Transverse colon (tissue), 4 donors: ENCODE results near the gene MGAT5. TPM values are rescaled to one million over a fixed set of nuclear protein-coding genes. Genes with fewer than 3 reads are reported as not detected.
A peak's percentile ranks its signal among the peaks of the same experiment; 100 is the strongest.

Experiments
- DNase-seq: peaks from one replicate; pipeline ENCODE4 v3.0.0-alpha.2; 2019
- H3K27ac ChIP-seq, 4 donors: fragments of 200-600 bp; sonication (generic); 2 replicates each; pipeline ENCODE4 v1.5.1; 2016 to 2018; ENCODE audit warnings: inconsistent platforms in 4 of 4
- H3K27me3 ChIP-seq: fragments of 200-600 bp; sonication (generic); 2 replicates; pipeline ENCODE4 v1.5.1; 2017; ENCODE audit warnings: inconsistent platforms
- H3K36me3 ChIP-seq, 4 donors: fragments of 200-600 bp; sonication (generic); 2 replicates each; pipeline ENCODE4 v1.5.1; 2017 to 2019; ENCODE audit warnings: inconsistent platforms in 4 of 4
- H3K4me1 ChIP-seq, 4 donors: fragments of 200-600 bp; sonication (generic); 2 replicates each; pipeline ENCODE4 v1.5.1; 2017 to 2020; ENCODE audit warnings: inconsistent platforms in 4 of 4
- H3K4me3 ChIP-seq, 4 donors: fragments of 200-600 bp; sonication (generic); 1 replicate in 1 of 4; 2 replicates in 3 of 4; pipeline versions ENCODE4 v1.5.1 to v1.6.1; 2017 to 2019; ENCODE audit warnings: inconsistent platforms in 4 of 4
- H3K9me3 ChIP-seq, 2 donors: fragments of 200-600 bp; sonication (generic); 2 replicates each; pipeline ENCODE4 v1.5.1; 2017 to 2019; ENCODE audit warnings: inconsistent platforms in 2 of 2
- EP300 ChIP-seq: sonication (generic); formaldehyde crosslinking; IDR thresholded peaks from one replicate; pipeline ENCODE4 v1.6.1; 2017; ENCODE audit warnings: antibody characterized with exemption, low read depth
- POLR2A ChIP-seq: fragments of 450-650 bp; IDR thresholded peaks from one replicate; pipeline ENCODE4 v1.6.1; 2016; ENCODE audit warnings: antibody characterized with exemption, mild to moderate bottlenecking, moderate library complexity
- POLR2AphosphoS5 ChIP-seq, 3 donors: sonication (generic); formaldehyde crosslinking; IDR thresholded peaks; one replicate each; pipeline ENCODE4 v1.6.1; 2016; ENCODE audit warnings: antibody characterized with exemption in 3 of 3
- WGBS, 2 donors: methylation state at CpG; one replicate each; pipeline ENCODE4 v1.1.5; 2018; ENCODE audit warnings: low coverage in 1 of 2; 5-methylcytosine and 5-hydroxymethylcytosine counted together
- in situ Hi-C, 4 donors: fragments of 200-750 bp; cut with MboI; loops; one replicate each; pipeline versions ENCODE4 v1.15.0 to v1.15.1; 2017; ENCODE audit warnings: low sequenced_read_pairs in 3 of 4, low pct_ligation_motif_present in 1 of 4, low pct_unique_long_range_greater_than_20kb in 1 of 4
- intact Hi-C: fragments of 100-400 bp; cut with DNase I; formaldehyde crosslinking; loops from one replicate; pipeline ENCODE4 v1.15.1; 2023; ENCODE audit warnings: low total_unique reads
- total RNA-seq, 4 donors: library from RNA; depleted of rRNA; stranded (reverse); fragments of >200 nt; gene quantifications; one replicate each; pipeline ENCODE4 v1.1.0, GENCODE V29; 2016
- TF ChIP-seq, protein P1 (sequence below), 5 experiments: fragments of 200-600 bp in 3 of 5; fragments of 450-650 bp in 2 of 5; sonication (generic) in 3 of 5; IDR thresholded peaks; 1 replicate in 2 of 5; 2 replicates in 3 of 5; pipeline ENCODE4 v1.5.1; 2016 to 2017; ENCODE audit warnings: antibody characterized with exemption in 5 of 5, inconsistent platforms in 3 of 5, mild to moderate bottlenecking in 2 of 5, moderate library complexity in 1 of 5

The MGAT5 gene
- total RNA-seq, 4 donors from 2014 or later = 23.6 to 67.6 (median 55.2) TPM

DNA sequence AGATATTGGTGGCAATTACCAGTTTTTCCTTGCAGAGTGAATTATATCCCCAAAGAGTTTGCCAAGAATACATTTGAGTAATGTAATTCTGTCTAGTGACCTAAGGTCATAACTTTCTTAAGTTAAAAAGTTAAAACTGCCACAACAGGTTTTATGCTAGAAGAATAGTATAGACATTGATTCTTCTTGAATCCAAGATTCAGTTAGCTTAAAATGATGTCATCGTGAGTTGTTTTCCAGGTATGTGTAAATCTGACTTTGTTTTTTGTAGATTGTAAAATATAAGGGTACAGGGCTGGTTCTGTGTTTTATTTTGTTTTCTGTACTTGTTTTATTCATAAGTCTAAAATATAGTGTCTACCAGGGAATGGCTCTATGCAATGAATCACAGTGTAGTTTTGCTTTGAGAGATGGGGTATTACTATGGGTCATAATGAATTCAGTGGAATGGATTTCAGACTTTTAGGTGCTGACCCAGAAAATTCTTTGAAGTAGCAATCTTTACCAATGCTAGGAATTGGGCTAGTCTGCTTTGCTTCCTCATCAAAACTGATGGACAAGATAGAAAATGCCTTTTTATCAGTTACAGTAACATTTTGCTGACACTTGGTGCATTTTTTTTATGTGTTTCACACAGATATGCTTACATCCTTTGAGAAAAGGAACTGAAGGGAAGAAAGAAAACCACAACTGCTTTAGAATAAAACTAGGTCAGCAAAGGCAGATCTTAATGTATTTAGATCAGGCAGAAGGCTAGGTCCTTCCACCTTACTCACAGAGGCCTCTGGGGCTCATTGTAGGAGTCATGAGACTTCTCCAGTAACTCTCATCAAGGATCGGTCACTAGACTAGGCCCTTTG lies 20.8 kb upstream of the MGAT5 start:
- no peaks in the 10 kb centered on the region for H3K36me3 ChIP-seq
- H3K4me1 ChIP-seq = peaks cover 7 to 45% (median 25%) of the 10 kb centered on the region in 4 donors
- DNase-seq = no peak
- H3K9me3 ChIP-seq = peaks cover 4 to 5% of the 10 kb centered on the region in 2 donors
- H3K4me3 ChIP-seq = no peak overlapping the region
- TF ChIP-seq EP300 (no peak), POLR2AphosphoS5 (IDR thresholded peaks at IDR 0.05) (no peak), POLR2A (no peak)
- TF ChIP-seq, protein P1, sequence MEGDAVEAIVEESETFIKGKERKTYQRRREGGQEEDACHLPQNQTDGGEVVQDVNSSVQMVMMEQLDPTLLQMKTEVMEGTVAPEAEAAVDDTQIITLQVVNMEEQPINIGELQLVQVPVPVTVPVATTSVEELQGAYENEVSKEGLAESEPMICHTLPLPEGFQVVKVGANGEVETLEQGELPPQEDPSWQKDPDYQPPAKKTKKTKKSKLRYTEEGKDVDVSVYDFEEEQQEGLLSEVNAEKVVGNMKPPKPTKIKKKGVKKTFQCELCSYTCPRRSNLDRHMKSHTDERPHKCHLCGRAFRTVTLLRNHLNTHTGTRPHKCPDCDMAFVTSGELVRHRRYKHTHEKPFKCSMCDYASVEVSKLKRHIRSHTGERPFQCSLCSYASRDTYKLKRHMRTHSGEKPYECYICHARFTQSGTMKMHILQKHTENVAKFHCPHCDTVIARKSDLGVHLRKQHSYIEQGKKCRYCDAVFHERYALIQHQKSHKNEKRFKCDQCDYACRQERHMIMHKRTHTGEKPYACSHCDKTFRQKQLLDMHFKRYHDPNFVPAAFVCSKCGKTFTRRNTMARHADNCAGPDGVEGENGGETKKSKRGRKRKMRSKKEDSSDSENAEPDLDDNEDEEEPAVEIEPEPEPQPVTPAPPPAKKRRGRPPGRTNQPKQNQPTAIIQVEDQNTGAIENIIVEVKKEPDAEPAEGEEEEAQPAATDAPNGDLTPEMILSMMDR (IDR thresholded peaks at IDR 0.05) = no peak
- 52 to 67% methylated on average over 2 of the region's 2 CpGs for WGBS, 2 donors
- in situ Hi-C loops (loop anchor here in 2 of 4 donors (10.0 to 25.0 kb wide), 3 partner anchors 118 to 346 kb away; no protein-coding TSS in a partner anchor), intact Hi-C loops (no loop called here)
- no peaks in the 10 kb centered on the region for H3K27me3 ChIP-seq
- peak overlapping the region; percentile 42 to 53 (median 46) for H3K27ac ChIP-seq

DNA sequence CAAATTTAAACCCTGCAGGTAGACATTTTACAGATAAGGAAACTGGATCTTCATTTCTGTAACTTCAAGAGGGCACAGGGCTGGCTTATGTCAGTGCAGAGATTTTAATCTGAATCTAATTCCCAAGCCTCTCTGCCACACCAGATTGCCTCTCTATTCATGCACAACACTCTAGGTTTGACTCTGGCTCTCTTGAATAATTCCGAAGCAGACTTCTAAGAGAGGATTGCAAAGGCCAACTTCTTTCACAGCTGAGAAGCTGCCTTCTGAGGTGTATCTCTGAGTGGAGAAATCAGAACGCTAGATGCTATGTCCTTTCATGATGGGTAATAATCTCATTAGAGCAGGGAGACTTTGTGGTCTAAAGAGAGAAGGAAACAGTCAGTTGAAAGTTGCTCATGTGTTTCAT lies 20.1 kb upstream of the MGAT5 start:
- no peak for TF ChIP-seq POLR2AphosphoS5 (IDR thresholded peaks at IDR 0.05)
- TF ChIP-seq POLR2A = no peak
- TF ChIP-seq, protein P1 (IDR thresholded peaks at IDR 0.05) = no peak
- no peak for TF ChIP-seq EP300
- DNase-seq = no peak
- Histone ChIP-seq H3K27me3 (no peaks in the 10 kb centered on the region), H3K27ac (peak overlapping the region; percentile 6 to 53 (median 35)), H3K9me3 (no peaks in the 10 kb centered on the region), H3K4me1 (peaks cover 7 to 45% (median 25%) of the 10 kb centered on the region in 4 donors), H3K36me3 (no peaks in the 10 kb centered on the region), H3K4me3 (no peak overlapping the region)
- WGBS, 2 donors = 33 to 69% methylated on average over 1 to 2 of the region's 2 CpGs
- intact Hi-C loops (no loop called here), in situ Hi-C loops (loop anchor here in 2 of 4 donors (10.0 to 25.0 kb wide), 3 partner anchors 119 to 346 kb away; no protein-coding TSS in a partner anchor)

DNA sequence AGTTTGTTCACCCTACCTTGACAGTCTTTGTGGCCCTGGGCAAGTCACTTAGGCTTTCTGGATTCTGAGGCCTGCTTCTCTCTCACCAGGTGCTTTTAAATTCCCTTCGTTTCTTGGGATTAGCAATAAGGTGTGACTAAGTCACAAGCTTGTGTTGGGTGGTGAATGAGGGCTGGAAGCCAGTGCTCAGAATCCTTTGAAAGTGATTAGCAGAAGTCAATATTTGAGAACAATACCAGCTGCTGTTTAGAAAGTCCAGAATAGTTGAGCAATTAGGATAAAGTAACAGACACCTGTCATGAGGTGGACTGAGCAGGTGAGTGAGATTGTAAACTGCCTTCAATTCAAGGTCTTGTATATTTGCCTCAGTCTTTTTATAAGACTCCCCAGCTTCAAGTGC lies 19.3 kb upstream of the MGAT5 start:
- H3K27ac ChIP-seq = peak overlapping the region; percentile 2 to 53 (median 38)
- no peaks in the 10 kb centered on the region for H3K36me3 ChIP-seq
- in situ Hi-C loops (loop anchor here in 2 of 4 donors (10.0 to 25.0 kb wide), 3 partner anchors 120 to 347 kb away; no protein-coding TSS in a partner anchor), intact Hi-C loops (no loop called here)
- H3K4me3 ChIP-seq = no peak overlapping the region
- WGBS, 2 donors = 60% methylated on average over 1 of the region's 1 CpG; no CpG with 5 or more reads in 1 of the 2 donors
- TF ChIP-seq, protein P1 (IDR thresholded peaks at IDR 0.05) = no peak
- TF ChIP-seq POLR2A (no peak), POLR2AphosphoS5 (IDR thresholded peaks at IDR 0.05) (no peak), EP300 (no peak)
- DNase-seq = no peak
- peaks cover 7 to 48% (median 25%) of the 10 kb centered on the region in 4 donors for H3K4me1 ChIP-seq
- no peaks in the 10 kb centered on the region for H3K27me3 ChIP-seq
- H3K9me3 ChIP-seq = no peaks in the 10 kb centered on the region

GRCh38 chr2:134235510-134236144 lies 18.2 kb upstream of the MGAT5 start:
- peaks cover 7 to 50% (median 25%) of the 10 kb centered on the region in 4 donors for H3K4me1 ChIP-seq
- H3K9me3 ChIP-seq = no peaks in the 10 kb centered on the region
- WGBS, 2 donors = 75 to 83% methylated on average over 4 of the region's 4 CpGs
- intact Hi-C loops (no loop called here), in situ Hi-C loops (loop anchor here in 2 of 4 donors (10.0 to 25.0 kb wide), 3 partner anchors 121 to 348 kb away; no protein-coding TSS in a partner anchor)
- TF ChIP-seq POLR2A (no peak), EP300 (no peak), POLR2AphosphoS5 (IDR thresholded peaks at IDR 0.05) (no peak)
- TF ChIP-seq, protein P1 (IDR thresholded peaks at IDR 0.05) = no peak
- no peak overlapping the region for H3K4me3 ChIP-seq
- no peaks in the 10 kb centered on the region for H3K27me3 ChIP-seq
- no peak for DNase-seq
- no peak overlapping the region for H3K27ac ChIP-seq
- no peaks in the 10 kb centered on the region for H3K36me3 ChIP-seq
